Ishikawa (cell line): ENCODE results near the gene SV2C.
A peak's percentile ranks its signal among the peaks of the same experiment; 100 is the strongest.

Experiments
- CEBPB ChIP-seq: IDR thresholded peaks from 2 replicates; pipeline ENCODE4 v1.6.1; 2012
- CREB1 ChIP-seq: IDR thresholded peaks from 2 replicates; pipeline ENCODE4 v1.6.1; 2012; ENCODE audit warnings: low read depth
- EGR1 ChIP-seq: IDR thresholded peaks from 2 replicates; pipeline ENCODE4 v1.6.1; 2012
- EP300 ChIP-seq: IDR thresholded peaks from 2 replicates; pipeline ENCODE4 v1.6.1; 2012; ENCODE audit warnings: borderline replicate concordance
- FOXM1 ChIP-seq: IDR thresholded peaks from 2 replicates; pipeline ENCODE4 v1.6.1; 2012; ENCODE audit warnings: low read depth, borderline replicate concordance
- MAX ChIP-seq: IDR thresholded peaks from 2 replicates; pipeline ENCODE4 v1.6.1; 2012
- NFIC ChIP-seq: IDR thresholded peaks from 2 replicates; pipeline ENCODE4 v1.6.1; 2012
- RAD21 ChIP-seq: IDR thresholded peaks from 2 replicates; pipeline ENCODE4 v1.6.1; 2012; ENCODE audit warnings: low read depth
- REST ChIP-seq: IDR thresholded peaks from 2 replicates; pipeline ENCODE4 v1.6.1; 2012; ENCODE audit warnings: low read depth, mild to moderate bottlenecking
- TAF1 ChIP-seq: IDR thresholded peaks from 2 replicates; pipeline ENCODE4 v1.6.1; 2012; ENCODE audit warnings: low read depth, mild to moderate bottlenecking
- TCF12 ChIP-seq: IDR thresholded peaks from 2 replicates; pipeline ENCODE4 v1.6.1; 2012; ENCODE audit warnings: low read depth
- TEAD4 ChIP-seq: IDR thresholded peaks from 2 replicates; pipeline ENCODE4 v1.6.1; 2012
- USF1 ChIP-seq: IDR thresholded peaks from 2 replicates; pipeline ENCODE4 v1.6.1; 2012
- YY1 ChIP-seq: IDR thresholded peaks from 2 replicates; pipeline ENCODE4 v1.6.1; 2012; ENCODE audit warnings: low read depth
- ZBTB7A ChIP-seq: IDR thresholded peaks from 2 replicates; pipeline ENCODE4 v1.6.1; 2012; ENCODE audit warnings: low read depth

The SV2C gene

GRCh38 chr5:76209297-76209696 is 126.1 kb downstream of the SV2C start:
- TF ChIP-seq RAD21 = peak; percentile 22
- no peak for TF ChIP-seq FOXM1

GRCh38 chr5:76210946-76211345 is 127.8 kb downstream of the SV2C start:
- TF ChIP-seq FOXM1 = no peak
- no peak for TF ChIP-seq REST
- TF ChIP-seq TEAD4 = no peak
- no peak for TF ChIP-seq TCF12
- no peak for TF ChIP-seq ZBTB7A
- no peak for TF ChIP-seq YY1
- no peak for TF ChIP-seq USF1
- TF ChIP-seq RAD21 = no peak
- TF ChIP-seq NFIC = no peak

GRCh38 chr5:76213858-76214257 is 130.7 kb downstream of the SV2C start:
- TF ChIP-seq RAD21 = no peak
- no peak for TF ChIP-seq EGR1
- TF ChIP-seq TAF1 = no peak
- no peak for TF ChIP-seq TEAD4
- TF ChIP-seq ZBTB7A = no peak
- TF ChIP-seq CEBPB = no peak
- no peak for TF ChIP-seq NFIC
- TF ChIP-seq MAX = no peak
- TF ChIP-seq FOXM1 = no peak
- no peak for TF ChIP-seq EP300
- TF ChIP-seq TCF12 = no peak
- TF ChIP-seq CREB1 = no peak

- TF ChIP-seq FOXM1 (no peak), ZBTB7A (no peak), RAD21 (no peak), EP300 (no peak), MAX (no peak), TEAD4 (no peak), YY1 (no peak), REST (no peak), TCF12 (no peak), EGR1 (no peak), NFIC (no peak)
Observed at GRCh38 chr5:76216748-76217147, 133.6 kb downstream of the SV2C start.

- TF ChIP-seq RAD21 (no peak), CEBPB (no peak), EP300 (no peak), MAX (no peak), CREB1 (no peak), TEAD4 (no peak), YY1 (no peak), FOXM1 (no peak), NFIC (no peak), TCF12 (no peak), EGR1 (no peak), REST (no peak), TAF1 (no peak), ZBTB7A (no peak), USF1 (no peak)
Observed at GRCh38 chr5:76219636-76220035, 136.5 kb downstream of the SV2C start.
